NCI-H2196 treated with DMSO at 0.1 percent for 48 hours (cell line): ENCODE measurements around the gene NAP1L4.
"Not testable (repeated sequence)": the region's sequence is repeated elsewhere in the genome, so short reads cannot be mapped to it uniquely, and the experiment has no call there.

Experiments
- DNase-seq: peaks from one replicate; lab custom pipeline; 2025; ENCODE audit not compliant: unreplicated experiment; lab: John Stamatoyannopoulos, UW

The NAP1L4 gene

GRCh38 chr11:2911088-2911784 is 80.9 kb downstream of the NAP1L4 start:
- DNase-seq = peak; percentile 55

- no peak for DNase-seq
These were observed 81.7 kb downstream of the NAP1L4 start for GRCh38 chr11:2910401-2910955.

- DNase-seq = no peak
These were observed 82.8 kb downstream of the NAP1L4 start for GRCh38 chr11:2909133-2909902.

GRCh38 chr11:2908130-2908529 is 84.0 kb downstream of the NAP1L4 start:
- no peak for DNase-seq

GRCh38 chr11:2905299-2905698 is 86.8 kb downstream of the NAP1L4 start:
- not testable (repeated sequence) for DNase-seq

GRCh38 chr11:2904153-2905052 is 87.7 kb downstream of the NAP1L4 start:
- DNase-seq = peak; percentile 78

GRCh38 chr11:2903672-2904011 is 88.5 kb downstream of the NAP1L4 start:
- DNase-seq = no peak

GRCh38 chr11:2902784-2903671 is 89.1 kb downstream of the NAP1L4 start:
- DNase-seq = no peak

- DNase-seq = peak; percentile 97
These were observed 90.0 kb downstream of the NAP1L4 start for GRCh38 chr11:2901854-2902783.

GRCh38 chr11:2901196-2901796 is 90.8 kb downstream of the NAP1L4 start:
- DNase-seq = no peak

- no peak for DNase-seq
These were observed 92.9 kb downstream of the NAP1L4 start for GRCh38 chr11:2899080-2899783.

- peak; percentile 71 for DNase-seq
These were observed 93.6 kb downstream of the NAP1L4 start for GRCh38 chr11:2898366-2899079.

- no peak for DNase-seq
These were observed 95.1 kb downstream of the NAP1L4 start for GRCh38 chr11:2897048-2897447.

- no peak for DNase-seq
These were observed 96.1 kb downstream of the NAP1L4 start for GRCh38 chr11:2896047-2896446.
